Right renal pelvis (tissue), 4 donors: ENCODE measurements around the gene CLEC20A. TPM values are rescaled to one million over a fixed set of nuclear protein-coding genes. Genes with fewer than 3 reads are reported as not detected.

Experiments used
- polyA plus RNA-seq, 4 donors: library from polyadenylated mRNA; unstranded; fragments of 120-200 nt; gene quantifications; one replicate each; pipeline ENCODE4 v1.2.1, GENCODE V29; 2013; ENCODE audit not compliant: insufficient read length in 4 of 4

The CLEC20A gene
- polyA plus RNA-seq, 4 donors: 0.22 to 0.63 (median 0.34) TPM

Other genes starting within 250 kb of the CLEC20A start
- not detected for gene TEX35, start 16.1 kb upstream of the CLEC20A start, polyA plus RNA-seq
- 10 to 100 TPM; 31.2 to 36.0 (median 32.4) TPM for gene RALGPS2, start 228.3 kb upstream of the CLEC20A start, polyA plus RNA-seq